NCI-H526 (cell line): ENCODE results near the gene KIAA2012.
"Not testable (repeated sequence)": the region's sequence is repeated elsewhere in the genome, so short reads cannot be mapped to it uniquely, and the experiment has no call there.

ENCODE experiments used
- DNase-seq, 2 experiments: peaks; one replicate each; lab custom pipeline; 2025; lab: John Stamatoyannopoulos, UW

KIAA2012 gene

DNA sequence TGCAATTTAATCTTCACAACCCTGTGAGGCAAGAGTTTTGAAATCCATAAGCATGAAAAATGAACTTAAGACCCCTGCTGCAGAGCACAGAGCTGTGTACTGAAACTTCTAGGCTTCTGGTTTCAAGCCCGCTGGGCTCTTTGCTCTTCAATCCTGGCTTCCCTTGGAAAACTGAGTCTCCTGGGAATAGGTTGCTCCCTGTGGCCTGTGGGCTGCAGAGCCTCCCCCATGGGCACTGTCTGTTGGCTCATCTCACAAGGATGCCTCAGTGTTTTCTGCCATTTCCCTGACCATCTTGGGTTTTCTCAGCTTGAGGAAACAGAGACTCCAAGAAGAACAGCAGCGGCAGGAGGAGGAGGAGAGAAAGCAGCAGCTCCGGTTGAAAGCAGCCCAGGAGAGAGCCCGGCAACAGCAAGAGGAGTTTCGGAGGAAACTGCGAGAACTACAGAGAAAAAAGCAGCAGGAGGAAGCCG, 120.9 kb downstream of the KIAA2012 start:
- no peak for DNase-seq

- DNase-seq, result no peak
Measured at GRCh38 chr2:202194418-202194817, 121.4 kb downstream of the KIAA2012 start.

GRCh38 chr2:202196727-202197126, 123.7 kb downstream of the KIAA2012 start:
- no peak for DNase-seq

DNA sequence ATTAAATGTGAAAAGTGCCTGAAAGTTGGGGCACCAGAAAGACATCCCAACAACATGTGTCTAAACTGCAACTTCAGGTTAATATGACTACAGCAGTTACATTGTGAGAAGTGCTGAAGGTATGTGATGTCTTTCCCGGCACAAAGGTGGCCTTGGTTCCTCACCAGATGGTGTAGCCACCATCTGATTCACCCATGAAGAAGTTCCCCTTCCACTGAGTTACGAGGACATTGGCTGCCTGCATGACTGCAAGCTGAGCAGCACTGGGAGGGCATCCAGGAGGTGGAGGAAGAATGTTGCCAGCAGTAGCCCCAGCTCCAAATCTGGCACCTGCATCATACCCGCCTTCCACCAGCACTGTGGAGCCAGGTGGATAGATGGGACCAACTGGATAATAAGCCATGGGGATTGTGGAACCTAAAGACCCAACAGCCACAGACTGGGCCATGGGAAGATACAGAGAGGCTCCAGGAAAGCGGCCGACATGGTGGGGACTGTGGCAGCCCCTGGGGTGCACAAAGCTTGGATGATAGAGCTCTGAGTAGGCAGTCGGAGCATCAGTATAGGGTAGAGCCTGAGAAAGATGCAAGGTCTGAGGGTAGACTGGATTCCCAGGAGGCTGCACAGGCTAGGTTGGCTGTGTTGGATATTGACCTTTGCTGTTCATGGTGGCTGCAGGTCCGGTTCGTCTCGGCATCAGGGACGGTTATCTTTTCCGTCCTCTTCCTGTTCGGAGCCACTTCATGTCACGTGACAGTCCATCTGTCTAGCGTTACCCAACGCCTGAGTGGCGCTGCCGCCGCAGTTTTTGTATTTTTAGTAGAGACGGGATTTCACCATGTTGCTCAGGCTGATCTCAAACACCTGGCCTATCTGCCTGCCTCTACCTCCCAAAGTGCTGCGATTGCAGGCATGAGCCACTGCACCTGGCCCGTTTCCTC, 128.4 kb downstream of the KIAA2012 start:
- DNase-seq, result no peak

GRCh38 chr2:202203348-202203747, 130.3 kb downstream of the KIAA2012 start:
- no peak for DNase-seq

DNA sequence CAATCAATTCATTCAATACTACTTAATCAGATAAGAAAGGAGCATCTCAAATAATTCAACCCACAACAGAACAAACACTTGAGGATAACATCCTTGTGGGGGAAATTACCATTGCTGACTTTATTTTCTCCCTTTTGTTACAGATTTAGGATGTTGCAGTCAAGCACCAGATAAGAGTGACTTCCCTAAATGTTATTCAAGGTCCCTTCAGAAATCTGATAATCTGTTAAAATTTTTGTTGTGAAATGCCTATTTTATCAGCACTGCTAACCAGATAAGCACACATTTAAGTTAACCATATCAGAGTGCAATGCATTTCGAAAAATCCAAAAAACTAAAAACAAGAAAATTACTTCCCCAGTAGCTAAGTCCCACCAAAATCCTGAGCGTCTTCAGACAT, 131.8 kb downstream of the KIAA2012 start:
- no peak for DNase-seq

DNA sequence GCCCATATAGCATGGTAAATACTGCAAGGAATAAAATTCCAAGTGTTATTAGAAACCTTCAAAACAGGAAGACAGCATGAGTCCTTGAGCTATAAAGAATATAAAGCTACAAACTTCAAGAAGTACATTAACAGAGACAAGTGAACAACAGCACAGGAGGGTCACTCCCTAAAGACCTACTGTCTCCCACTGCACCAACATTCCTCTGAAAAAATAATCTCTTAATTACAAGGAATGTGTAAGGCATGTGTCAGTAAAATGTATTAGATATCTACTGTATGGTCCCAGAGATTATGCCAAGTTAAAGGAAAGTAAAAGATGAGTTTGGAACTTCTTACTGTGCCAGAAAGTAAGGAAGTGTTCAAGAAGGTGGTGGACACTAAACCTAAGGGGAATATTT, 135.5 kb downstream of the KIAA2012 start:
- DNase-seq, result no peak

DNA sequence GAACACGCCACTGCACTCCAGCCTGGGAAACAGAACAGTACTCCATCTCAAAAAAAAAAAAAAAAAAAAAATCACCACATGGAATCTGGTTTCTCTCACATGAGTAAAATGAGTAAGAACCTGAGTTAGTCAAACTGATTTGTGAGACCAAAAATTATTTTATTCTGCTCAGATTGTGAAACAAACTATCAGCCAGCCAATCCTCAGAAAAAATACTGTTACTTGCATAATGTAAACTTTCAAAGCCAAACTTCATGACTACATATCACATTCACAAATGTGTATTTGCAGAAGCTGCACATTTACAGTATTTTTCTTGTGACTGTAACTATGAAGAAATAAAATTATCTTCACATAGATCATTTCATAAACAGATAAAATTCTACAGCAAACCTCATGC, 142.1 kb downstream of the KIAA2012 start:
- DNase-seq, result no peak

GRCh38 chr2:202221873-202222272, 148.8 kb downstream of the KIAA2012 start:
- DNase-seq, result no peak

- peak in 1 of 2 experiments; percentile 45 for DNase-seq
Measured at GRCh38 chr2:202237787-202238233, 164.8 kb downstream of the KIAA2012 start.

DNA sequence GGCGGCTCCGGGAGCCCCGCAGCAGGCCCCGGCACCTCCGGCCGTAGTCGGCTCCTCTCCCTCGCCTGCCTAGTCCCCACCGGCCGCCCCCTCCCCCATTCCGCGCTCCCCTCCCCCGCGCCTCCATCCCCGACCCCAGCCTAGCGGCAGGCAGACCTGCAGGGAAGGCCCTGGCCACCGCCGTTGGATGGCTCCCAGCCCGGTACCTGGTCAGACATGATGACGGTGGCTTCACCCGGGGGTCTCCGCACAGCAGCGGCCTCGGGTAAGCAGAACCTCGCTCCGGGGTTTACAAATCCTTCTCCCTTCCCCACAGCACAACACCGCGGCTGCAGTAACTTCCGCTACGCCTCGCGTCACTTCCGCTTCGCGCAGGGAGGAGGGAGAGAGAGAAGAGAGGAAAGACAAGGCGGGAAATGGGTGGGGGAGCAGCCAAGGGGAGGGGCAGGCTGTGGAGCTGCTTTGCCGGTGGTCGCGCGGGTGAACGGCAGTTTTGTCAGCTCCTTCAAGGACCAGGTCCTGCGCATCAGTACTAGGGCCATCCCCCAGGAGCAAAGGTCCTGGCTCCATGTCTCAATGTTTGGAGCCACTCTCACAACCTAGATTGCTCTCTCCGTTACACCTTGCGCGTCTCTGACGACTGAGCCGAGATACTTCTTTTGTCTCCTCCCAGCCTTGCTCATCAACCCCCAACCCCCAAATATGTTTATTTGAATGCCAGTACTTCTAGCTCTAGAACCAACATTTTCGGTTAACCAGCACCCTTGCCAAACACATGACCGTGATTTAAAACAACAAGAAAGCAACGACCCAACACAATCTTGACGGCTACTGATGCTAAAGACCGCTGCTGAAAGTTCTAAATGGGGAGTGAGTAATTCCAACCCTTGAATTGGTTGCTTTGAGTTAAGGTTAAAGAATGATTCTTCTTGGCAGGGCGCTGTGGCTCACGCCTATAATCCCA, 165.5 kb downstream of the KIAA2012 start, which contains the start of gene SUMO1:
SUMO1 (minus strand) TSS at position 364 of the 964 bp plus-strand sequence; CDS start at position 218, 146 bp downstream.
- DNase-seq, result peak; percentile 93 to 94

GRCh38 chr2:202247710-202248109, 174.7 kb downstream of the KIAA2012 start:
- not testable (repeated sequence) for DNase-seq

GRCh38 chr2:202249521-202250253, 176.6 kb downstream of the KIAA2012 start:
- peak; percentile 24 to 57 for DNase-seq

DNA sequence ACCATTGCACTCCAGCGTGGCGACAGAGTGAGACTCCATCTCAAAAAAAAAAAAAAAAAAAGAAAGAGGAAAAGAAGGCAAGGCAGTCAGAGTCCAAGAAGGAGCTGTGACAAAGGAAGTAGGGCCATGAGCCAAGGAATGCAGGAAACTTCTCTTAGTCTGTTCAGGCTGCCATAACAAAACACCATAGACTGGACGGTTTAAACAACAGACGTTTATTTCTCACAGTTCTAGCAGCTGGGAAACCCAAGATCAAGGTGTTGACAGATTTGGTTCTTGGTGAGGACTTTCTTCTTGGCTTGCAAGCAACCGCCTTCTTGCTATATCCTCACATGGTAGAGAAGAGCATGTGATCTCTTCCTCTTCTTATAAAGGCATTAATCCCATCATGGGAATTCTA, 178.4 kb downstream of the KIAA2012 start:
- no peak for DNase-seq
